Common myeloid progenitor, CD34-positive (primary cell): ENCODE measurements around the gene HDDC3.

ENCODE experiments used
- CTCF ChIA-PET: fragments of 350-600 bp; sonication (Branson Sonifier 250); formaldehyde crosslinking; loops from one replicate; lab custom pipeline; 2021; ENCODE audit warnings: antibody characterized with exemption; lab: Charles Lee
- POLR2A ChIA-PET: fragments of 350-600 bp; sonication (Branson Sonifier 250); formaldehyde crosslinking; loops from one replicate; lab custom pipeline; 2021; ENCODE audit warnings: antibody characterized with exemption; lab: Charles Lee
- DNase-seq, 3 donors: peaks; one replicate each; pipeline versions ENCODE4 v3.0.0 to v3.0.0-alpha.2; 2013
- H3K27ac ChIP-seq, 2 experiments: 1 replicate in 1 of 2; 2 replicates in 1 of 2; pipeline ENCODE4 v1.7.0; 2013; ENCODE audit warnings: inconsistent platforms in 2 of 2, low read length in 2 of 2, mild to moderate bottlenecking in 2 of 2, low read depth in 1 of 2, moderate library complexity in 1 of 2; ENCODE audit not compliant: severe bottlenecking in 2 of 2, insufficient read depth in 1 of 2, poor library complexity in 1 of 2
- H3K27me3 ChIP-seq, 5 experiments: replicated peaks in 2 of 5; 1 replicate in 3 of 5; 2 replicates in 2 of 5; pipeline versions ENCODE4 v1.6.1 to v1.7.0; 2013; ENCODE audit warnings: low read length in 4 of 5, mild to moderate bottlenecking in 2 of 5, moderate library complexity in 2 of 5, inconsistent platforms in 1 of 5; ENCODE audit not compliant: insufficient read depth in 5 of 5, control insufficient read depth in 4 of 5
- H3K36me3 ChIP-seq, 4 experiments: 1 replicate in 2 of 4; 2 replicates in 2 of 4; pipeline versions ENCODE4 v1.6.1 to v1.7.0; 2013; ENCODE audit warnings: low read length in 3 of 4, control low read depth in 1 of 4, mild to moderate bottlenecking in 1 of 4; ENCODE audit not compliant: control insufficient read depth in 4 of 4, insufficient read depth in 4 of 4
- H3K4me1 ChIP-seq, 4 experiments: 1 replicate in 3 of 4; 2 replicates in 1 of 4; pipeline versions ENCODE4 v1.6.1 to v1.7.1; 2013; ENCODE audit warnings: low read length in 3 of 4, mild to moderate bottlenecking in 3 of 4, control low read depth in 1 of 4, inconsistent platforms in 1 of 4, moderate library complexity in 1 of 4; ENCODE audit not compliant: control insufficient read depth in 4 of 4, insufficient read depth in 4 of 4; ENCODE audit errors: control extremely low read depth in 1 of 4
- H3K4me3 ChIP-seq, 7 experiments: 1 replicate in 4 of 7; 2 replicates in 3 of 7; pipeline versions ENCODE4 v1.5.1 to v1.7.0; 2013; ENCODE audit warnings: mild to moderate bottlenecking in 7 of 7, low read length in 6 of 7, moderate library complexity in 6 of 7, inconsistent platforms in 2 of 7, low read depth in 2 of 7, control low read depth in 1 of 7; ENCODE audit not compliant: insufficient read depth in 4 of 7, control insufficient read depth in 1 of 7; ENCODE audit errors: extremely low read depth in 1 of 7
- H3K9me3 ChIP-seq, 5 experiments: 1 replicate in 4 of 5; 2 replicates in 1 of 5; pipeline versions ENCODE4 v1.6.1 to v1.7.1; 2013; ENCODE audit warnings: low read length in 4 of 5, mild to moderate bottlenecking in 2 of 5, inconsistent platforms in 1 of 5, low read depth in 1 of 5, moderate library complexity in 1 of 5; ENCODE audit not compliant: control insufficient read depth in 4 of 5, insufficient read depth in 2 of 5; ENCODE audit errors: control extremely low read depth in 1 of 5
- WGBS: methylation state at CpG from one replicate; pipeline ENCODE4 v1.1.5; 2013; ENCODE audit not compliant: insufficient coverage; 5-methylcytosine and 5-hydroxymethylcytosine counted together

Gene HDDC3

DNA sequence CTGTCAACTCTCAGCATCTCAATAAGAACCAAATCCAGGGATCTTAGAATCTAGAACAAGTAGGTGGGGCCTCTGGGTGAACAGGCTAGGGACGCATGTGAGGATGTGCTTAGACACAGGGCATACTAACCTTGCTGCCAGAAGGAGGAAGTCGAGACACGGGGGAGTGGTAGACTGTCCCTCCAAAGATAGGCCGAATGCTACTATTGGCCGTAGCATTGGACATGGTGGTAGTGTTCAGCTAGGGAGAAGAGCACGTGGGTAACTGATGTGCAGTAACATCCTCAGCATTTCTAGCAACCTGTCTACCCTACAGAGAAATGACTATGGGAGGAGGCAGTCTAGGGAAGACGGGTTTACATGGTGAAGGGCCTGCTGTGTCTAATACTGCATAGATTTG is 37.9 kb upstream of the HDDC3 start:
- ChIA-PET CTCF (interaction anchor here (0.5 to 4.6 kb wide), 4 partner anchors 13 to 599 kb away, joined by 3 to 19 read pairs (median 4); partner anchors contain the start of gene UNC45A), POLR2A (no interaction called here)
- 97% methylated on average over 6 of the region's 7 CpGs for WGBS
- DNase-seq = no peak
- Histone ChIP-seq H3K36me3 (peaks cover 16 to 84% (median 67%) of the 10 kb centered on the region in 4 experiments), H3K27me3 (no peaks in the 10 kb centered on the region), H3K9me3 (no peaks in the 10 kb centered on the region), H3K4me1 (no peaks in the 10 kb centered on the region), H3K27ac (no peak overlapping the region), H3K4me3 (no peak overlapping the region)

GRCh38 chr15:90968434-90968833 is 36.1 kb upstream of the HDDC3 start:
- DNase-seq = no peak
- CTCF ChIA-PET = interaction anchor here (1.7 to 4.6 kb wide), 2 partner anchors 9 to 12 kb away, joined by 4 to 19 read pairs; no protein-coding TSS in a partner anchor
- H3K27ac ChIP-seq = no peak overlapping the region
- no peak overlapping the region for H3K4me3 ChIP-seq
- H3K27me3 ChIP-seq = no peaks in the 10 kb centered on the region
- POLR2A ChIA-PET = no interaction called here
- no peaks in the 10 kb centered on the region for H3K9me3 ChIP-seq
- H3K4me1 ChIP-seq = no peaks in the 10 kb centered on the region
- H3K36me3 ChIP-seq = peaks cover 15 to 82% (median 60%) of the 10 kb centered on the region in 4 experiments
- WGBS = 100% methylated on average over 1 of the region's 1 CpG

- H3K4me1 ChIP-seq = no peaks in the 10 kb centered on the region
- H3K27me3 ChIP-seq = no peaks in the 10 kb centered on the region
- H3K27ac ChIP-seq = no peak overlapping the region
- CTCF ChIA-PET = interaction anchor here (1.4 to 4.6 kb wide), 4 partner anchors 8 to 32 kb away, joined by 3 to 19 read pairs (median 6); partner anchors contain the start of gene UNC45A
- no peak overlapping the region for H3K4me3 ChIP-seq
- POLR2A ChIA-PET = interaction anchor here (1.5 kb wide), 1 partner anchor 11 kb away, joined by 4 read pairs; no protein-coding TSS in a partner anchor
- 100% methylated on average over 3 of the region's 5 CpGs for WGBS
- no peaks in the 10 kb centered on the region for H3K9me3 ChIP-seq
- peaks cover 15 to 83% (median 56%) of the 10 kb centered on the region in 4 experiments for H3K36me3 ChIP-seq
- DNase-seq = no peak
These were observed 34.9 kb upstream of the HDDC3 start for GRCh38 chr15:90967206-90967605.

GRCh38 chr15:90966262-90966661 is 33.9 kb upstream of the HDDC3 start:
- H3K36me3 ChIP-seq = peaks cover 20 to 90% (median 63%) of the 10 kb centered on the region in 4 experiments
- POLR2A ChIA-PET = interaction anchor here (0.5 to 1.5 kb wide), 2 partner anchors 10 to 23 kb away, joined by 4 to 8 read pairs; no protein-coding TSS in a partner anchor

DNA sequence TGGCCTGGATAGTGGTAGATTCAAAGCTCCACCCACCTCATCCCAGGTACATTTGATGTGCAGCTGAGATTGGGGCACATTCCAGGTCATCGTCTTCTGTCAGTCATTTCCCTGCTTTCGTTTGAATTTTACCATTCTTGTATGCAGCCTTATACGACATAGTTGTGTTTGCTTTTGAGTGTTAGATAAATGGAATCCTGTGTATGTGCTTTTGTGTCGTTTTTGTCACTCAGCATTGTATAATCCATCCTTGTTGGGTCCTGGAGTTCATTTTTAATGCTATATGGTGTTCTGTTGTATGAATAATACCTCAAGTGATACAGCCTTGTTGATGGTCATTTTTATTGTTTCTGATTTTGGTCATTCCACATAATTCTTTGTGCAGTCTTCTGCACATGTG is 29.7 kb upstream of the HDDC3 start:
- no peaks in the 10 kb centered on the region for H3K27me3 ChIP-seq
- DNase-seq = no peak
- no peak overlapping the region for H3K4me3 ChIP-seq
- H3K9me3 ChIP-seq = no peaks in the 10 kb centered on the region
- H3K4me1 ChIP-seq = peaks cover 0 to 6% (median 2%) of the 10 kb centered on the region in 4 experiments
- WGBS = no CpG with 5 or more reads among the region's 4 CpGs
- POLR2A ChIA-PET = no interaction called here
- H3K27ac ChIP-seq = no peak overlapping the region
- peaks cover 17 to 72% (median 49%) of the 10 kb centered on the region in 4 experiments for H3K36me3 ChIP-seq
- CTCF ChIA-PET = interaction anchor here (1.2 to 13.0 kb wide), 5 partner anchors 12 to 71 kb away, joined by 3 to 134 read pairs (median 4); partner anchors contain the start of genes HDDC3 and UNC45A

More at GRCh38 chr15:90966262-90966661, 33.9 kb upstream of the HDDC3 start:
- 96% methylated on average over 4 of the region's 9 CpGs for WGBS
- no peak for DNase-seq
- no peaks in the 10 kb centered on the region for H3K9me3 ChIP-seq
- H3K27me3 ChIP-seq = no peaks in the 10 kb centered on the region
- CTCF ChIA-PET = interaction anchor here (1.3 to 1.5 kb wide), 3 partner anchors 9 to 31 kb away, joined by 3 to 9 read pairs (median 3); partner anchors contain the start of gene UNC45A
- H3K4me1 ChIP-seq = no peaks in the 10 kb centered on the region
- H3K27ac ChIP-seq = no peak overlapping the region
- no peak overlapping the region for H3K4me3 ChIP-seq

DNA sequence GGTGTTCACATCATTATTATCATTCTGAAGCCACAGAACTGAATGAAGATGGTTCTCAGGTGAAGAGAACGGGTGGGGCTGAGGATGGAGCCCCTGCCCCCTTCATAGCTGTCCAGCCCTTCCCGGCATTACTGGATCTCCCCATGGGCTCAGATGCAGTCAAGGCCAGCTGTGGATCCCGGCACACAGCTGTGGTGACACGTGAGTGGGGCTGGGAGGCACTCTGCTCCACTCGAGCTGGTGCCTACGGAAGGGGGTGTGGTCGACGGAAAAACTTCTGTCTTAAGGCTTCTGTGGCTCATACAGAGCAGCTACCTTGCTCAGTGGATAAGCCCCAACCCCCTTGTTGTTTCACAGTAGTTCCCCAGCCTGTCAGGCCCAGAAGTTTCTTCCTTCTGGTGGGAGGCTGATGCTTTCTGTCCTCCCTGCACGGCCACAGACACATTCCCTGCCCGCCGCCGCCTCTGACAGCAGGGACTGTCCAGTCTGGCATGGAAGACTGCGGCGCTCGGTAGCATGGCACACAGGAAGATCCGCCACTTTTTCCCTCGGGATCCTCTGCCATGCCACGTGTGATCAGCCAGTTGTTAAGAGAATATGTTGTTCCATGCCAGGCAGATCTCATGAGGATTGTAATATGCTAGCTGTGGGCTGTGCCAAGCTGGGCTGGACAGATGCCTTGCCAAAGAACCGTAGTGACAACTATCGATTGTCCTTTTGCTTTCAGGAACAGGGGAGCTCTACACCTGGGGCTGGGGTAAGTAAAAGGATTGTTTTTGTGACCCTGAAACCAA is 28.1 kb upstream of the HDDC3 start:
- ChIA-PET CTCF (interaction anchor here (0.9 to 13.0 kb wide), 4 partner anchors 11 to 311 kb away, joined by 4 to 134 read pairs (median 8); partner anchors contain the start of genes HDDC3 and UNC45A), POLR2A (no interaction called here)
- WGBS = 98% methylated on average over 18 of the region's 20 CpGs
- Histone ChIP-seq H3K4me3 (no peak overlapping the region), H3K36me3 (peaks cover 10 to 59% (median 37%) of the 10 kb centered on the region in 4 experiments), H3K27me3 (no peaks in the 10 kb centered on the region), H3K27ac (no peak overlapping the region), H3K4me1 (peaks cover 2 to 20% (median 14%) of the 10 kb centered on the region in 4 experiments), H3K9me3 (no peaks in the 10 kb centered on the region)
- DNase-seq = no peak
